HCT116 (cell line): ENCODE results near the gene FXYD2. TPM values are rescaled to one million over a fixed set of nuclear protein-coding genes. Genes with fewer than 3 reads are reported as not detected.

Experiments used
- ATAC-seq: fragments of 200-7000 bp; cut with Tn5 transposase; 2 replicates; pipeline ENCODE4 v1.9.1; 2020; ENCODE audit warnings: mild to moderate bottlenecking, moderate library complexity
- BruUV-seq: library from RNA; stranded (reverse); fragments of 400-500 nt; replicated peaks from 2 replicates; lab custom pipeline; 2021; lab: Mats Ljungman, UMichigan
- CTCF ChIA-PET: fragments of 300-600 bp; sonication (Branson Sonifier 250); formaldehyde crosslinking; loops from one replicate; lab custom pipeline; 2021; ENCODE audit warnings: antibody characterized with exemption; lab: Charles Lee
- POLR2A ChIA-PET: fragments of 300-600, 350-600 bp; sonication (Branson Sonifier 250); formaldehyde crosslinking; loops from one replicate; lab custom pipeline; 2021; ENCODE audit warnings: antibody characterized with exemption; lab: Charles Lee
- RAD21 ChIA-PET, 2 experiments: fragments of 300-600 bp; sonication (Branson Sonifier 250); formaldehyde crosslinking; loops; one replicate each; lab custom pipeline; 2023; ENCODE audit warnings: low total read pairs in 2 of 2; ENCODE audit not compliant: uncharacterized antibody in 2 of 2, unreplicated experiment in 2 of 2, low non-redundant PET in 1 of 2; lab: Charles Lee
- DNase-seq: peaks from one replicate; pipeline ENCODE4 v3.0.0-alpha.2; 2010; ENCODE audit warnings: low read depth, low spot score
- H2AFZ ChIP-seq: fragments of 200-600 bp; shearing (Covaris generic), sonication (generic); 2 replicates; pipeline ENCODE4 v1.6.1; 2017; ENCODE audit warnings: low read depth, mixed run types, mixed read lengths, antibody characterized with exemption, low read length; ENCODE audit not compliant: poor library complexity, severe bottlenecking
- H3K27ac ChIP-seq: 2 replicates; pipeline ENCODE4 v1.5.1; 2012; ENCODE audit warnings: low read depth, low read length
- H3K27me3 ChIP-seq: fragments of 200-600 bp; sonication (generic); 2 replicates; pipeline ENCODE4 v1.6.1; 2016; ENCODE audit warnings: mixed run types, low read length, mixed read lengths; ENCODE audit not compliant: insufficient read depth
- H3K36me3 ChIP-seq, 2 experiments: fragments of 200-500 bp in 1 of 2; fragments of 200-600 bp in 1 of 2; sonication (Bioruptor generic) in 1 of 2; sonication (generic) in 1 of 2; 2 replicates each; pipeline versions ENCODE4 v1.5.1 to v1.6.1; 2014 to 2016; ENCODE audit warnings: low read length in 2 of 2, inconsistent platforms in 1 of 2, mixed read lengths in 1 of 2, mixed run types in 1 of 2; ENCODE audit not compliant: insufficient read depth in 2 of 2, control insufficient read depth in 1 of 2
- H3K4me1 ChIP-seq, 2 experiments: fragments of 200-600 bp in 1 of 2; sonication (generic) in 1 of 2; 2 replicates each; pipeline versions ENCODE4 v1.5.1 to v1.6.1; 2012 to 2017; ENCODE audit warnings: low read length in 2 of 2, inconsistent platforms in 1 of 2, mild to moderate bottlenecking in 1 of 2, mixed read lengths in 1 of 2, mixed run types in 1 of 2, moderate library complexity in 1 of 2; ENCODE audit not compliant: insufficient read depth in 2 of 2, control insufficient read depth in 1 of 2
- H3K4me2 ChIP-seq: fragments of 200-600 bp; sonication (generic); 2 replicates; pipeline ENCODE4 v1.6.1; 2017; ENCODE audit warnings: mixed run types, low read length, mixed read lengths
- H3K4me3 ChIP-seq, 2 experiments: fragments of 200-600 bp in 1 of 2; sonication (generic) in 1 of 2; replicated peaks in 1 of 2; 2 replicates each; pipeline ENCODE4 v1.5.1; 2011 to 2016; ENCODE audit warnings: low read length in 2 of 2, control low read depth in 1 of 2, low read depth in 1 of 2, mild to moderate bottlenecking in 1 of 2, mixed read lengths in 1 of 2, mixed run types in 1 of 2
- H3K79me2 ChIP-seq: fragments of 200-600 bp; sonication (generic); 2 replicates; pipeline ENCODE4 v1.6.1; 2017; ENCODE audit warnings: mild to moderate bottlenecking, mixed run types, low read length, moderate library complexity, mixed read lengths; ENCODE audit not compliant: insufficient read depth
- H3K9ac ChIP-seq: fragments of 200-600 bp; sonication (generic); 2 replicates; pipeline ENCODE4 v1.6.1; 2016; ENCODE audit warnings: low read length, mixed read lengths
- H3K9me2 ChIP-seq: fragments of 200-600 bp; sonication (generic), shearing (Covaris generic); 2 replicates; pipeline ENCODE4 v1.6.1; 2017; ENCODE audit warnings: mixed run types, mild to moderate bottlenecking, moderate library complexity; ENCODE audit not compliant: insufficient read depth
- H3K9me3 ChIP-seq, 2 experiments: fragments of 200-500 bp in 1 of 2; fragments of 200-600 bp in 1 of 2; sonication (Bioruptor generic) in 1 of 2; sonication (generic) in 1 of 2; 2 replicates each; pipeline ENCODE4 v1.6.1; 2014 to 2017; ENCODE audit warnings: low read length in 2 of 2, mixed read lengths in 2 of 2, inconsistent platforms in 1 of 2, low read depth in 1 of 2, mild to moderate bottlenecking in 1 of 2, mixed run types in 1 of 2, moderate library complexity in 1 of 2; ENCODE audit not compliant: control insufficient read depth in 1 of 2, insufficient read depth in 1 of 2
- H4K20me1 ChIP-seq: fragments of 200-600 bp; sonication (generic), shearing (Covaris generic); 2 replicates; pipeline ENCODE4 v1.6.1; 2017; ENCODE audit warnings: mixed run types, mild to moderate bottlenecking, moderate library complexity; ENCODE audit not compliant: insufficient read depth
- ATF3 ChIP-seq: IDR thresholded peaks from 2 replicates; pipeline ENCODE4 v1.6.1; 2012
- CEBPB ChIP-seq: IDR thresholded peaks from 2 replicates; pipeline ENCODE4 v1.6.1; 2012; ENCODE audit warnings: low read depth
- CTCF ChIP-seq, 3 experiments: fragments of 200-600 bp in 1 of 3; sonication (generic) in 1 of 3; IDR thresholded peaks in 2 of 3; conservative IDR thresholded peaks in 1 of 3; 2 replicates each; pipeline ENCODE4 v1.5.1; 2012 to 2017; ENCODE audit warnings: low read depth in 2 of 3, low read length in 2 of 3, antibody characterized with exemption in 1 of 3, borderline replicate concordance in 1 of 3, control low read depth in 1 of 3, mild to moderate bottlenecking in 1 of 3, mixed read lengths in 1 of 3, mixed run types in 1 of 3, moderate library complexity in 1 of 3; ENCODE audit not compliant: insufficient read depth in 1 of 3
- EGR1 ChIP-seq: IDR thresholded peaks from 2 replicates; pipeline ENCODE4 v1.6.1; 2012; ENCODE audit warnings: low read depth
- EZH2phosphoT487 ChIP-seq: fragments of 200-600 bp; IDR thresholded peaks from 2 replicates; pipeline ENCODE4 v1.6.1; 2018; ENCODE audit warnings: antibody characterized with exemption, borderline replicate concordance
- REST ChIP-seq: IDR thresholded peaks from 2 replicates; pipeline ENCODE4 v1.6.1; 2012; ENCODE audit warnings: low read depth
- SRF ChIP-seq: IDR thresholded peaks from 2 replicates; pipeline ENCODE4 v1.6.1; 2012; ENCODE audit warnings: low read depth
- TCF7L2 ChIP-seq: IDR thresholded peaks from 2 replicates; pipeline ENCODE4 v1.7.0; 2011; ENCODE audit warnings: borderline replicate concordance, inconsistent platforms; ENCODE audit not compliant: insufficient read depth, insufficient read length; ENCODE audit errors: extremely low read depth
- intact Hi-C: fragments of 100-400 bp; cut with micrococcal nuclease; formaldehyde crosslinking; loops from 2 replicates; pipeline ENCODE4 v1.10.0; 2022
- total RNA-seq: library from RNA; stranded (reverse); gene quantifications from one replicate; pipeline ENCODE4 v1.2.1, GENCODE V29; 2021; ENCODE audit not compliant: unreplicated experiment

The FXYD2 gene
- total RNA-seq, 1 experiment from 2014 or later, result 0.52 TPM

- BruUV-seq, result no TSS peak
- no peak overlapping the region for H3K4me2 ChIP-seq
- peaks cover 9 to 39% of the 10 kb centered on the region in 2 experiments for H3K4me1 ChIP-seq
- H3K27ac ChIP-seq, result no peak overlapping the region
- H3K9me3 ChIP-seq, result no peaks in the 10 kb centered on the region
- H3K36me3 ChIP-seq, result no peaks in the 10 kb centered on the region
- H3K4me3 ChIP-seq, result no peak overlapping the region
- no peaks in the 10 kb centered on the region for H3K79me2 ChIP-seq
- H2AFZ ChIP-seq, result no peak overlapping the region
- POLR2A ChIA-PET, result no interaction called here
- ATAC-seq, result no peak
- no peak for DNase-seq
- H3K9ac ChIP-seq, result no peak overlapping the region
- TF ChIP-seq REST (no peak), CTCF (IDR thresholded peaks at IDR 0.05 in 2 of 3, conservative IDR thresholded peaks at IDR 0.05 in 1 of 3; ENCODE audit: borderline replicate concordance in 1 of 3, insufficient read depth in 1 of 3, low read depth in 2 of 3, low read length in 2 of 3) (no peak), CEBPB (no peak), EZH2phosphoT487 (no peak), SRF (no peak), TCF7L2 (no peak), EGR1 (no peak), ATF3 (no peak)
- no peaks in the 10 kb centered on the region for H3K27me3 ChIP-seq
- RAD21 ChIA-PET, result interaction anchor here (1.3 to 1.4 kb wide), 2 partner anchors 126 to 232 kb away, joined by 3 read pairs; no protein-coding TSS in a partner anchor
- CTCF ChIA-PET, result interaction anchor here (1.0 to 10.0 kb wide), 2 partner anchors 14 to 124 kb away, joined by 4 to 224 read pairs; no protein-coding TSS in a partner anchor
- no peaks in the 10 kb centered on the region for H3K9me2 ChIP-seq
- H4K20me1 ChIP-seq, result no peaks in the 10 kb centered on the region
- intact Hi-C loops, result no loop called here
Measured at GRCh38 chr11:117821431-117821830, 3.1 kb downstream of the FXYD2 start.
